ENCODE results near the gene PTPRK. TPM values are rescaled to one million over a fixed set of nuclear protein-coding genes. Genes with fewer than 3 reads are reported as not detected.

Gene PTPRK
- total RNA-seq, 2 donors from 2014 or later, result 33.7 to 36.0 TPM

DNA sequence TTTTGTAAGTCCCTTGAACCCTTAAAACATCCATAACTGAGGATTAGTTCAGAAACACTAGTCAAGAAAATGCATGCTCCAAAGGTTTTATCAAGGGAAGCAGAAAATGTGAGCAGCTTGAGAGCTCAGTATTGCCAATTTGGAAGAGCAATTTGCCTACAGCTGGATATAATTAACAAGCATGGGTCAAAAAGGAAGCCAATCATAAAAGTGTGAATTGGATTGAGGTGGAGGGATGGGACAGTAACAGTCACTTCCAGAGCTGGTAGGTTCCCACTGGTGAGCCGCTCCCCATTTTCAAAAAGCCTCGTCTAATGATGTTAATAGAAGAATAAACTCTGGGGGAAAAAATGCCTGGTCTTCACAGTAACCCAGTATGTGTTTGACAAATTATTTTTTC, 5.0 kb upstream of the PTPRK start:
- Histone ChIP-seq H3K27me3 (replicated peaks; ENCODE audit: insufficient read depth) (no peaks in the 10 kb centered on the region), H3K4me3 (no peak overlapping the region), H3K9me3 (no peaks in the 10 kb centered on the region), H3K27ac (no peak overlapping the region), H3K4me1 (ENCODE audit: control insufficient read depth in 1 of 2, low read depth in 2 of 2) (peaks cover 0 to 7% of the 10 kb centered on the region in 2 donors), H3K36me3 (no peaks in the 10 kb centered on the region)
- DNase-seq (ENCODE audit: low spot score) (no peak), ATAC-seq (ENCODE audit: insufficient number of reproducible peaks, low FRiP score, low read depth) (no peak)
- TF ChIP-seq, protein P1, sequence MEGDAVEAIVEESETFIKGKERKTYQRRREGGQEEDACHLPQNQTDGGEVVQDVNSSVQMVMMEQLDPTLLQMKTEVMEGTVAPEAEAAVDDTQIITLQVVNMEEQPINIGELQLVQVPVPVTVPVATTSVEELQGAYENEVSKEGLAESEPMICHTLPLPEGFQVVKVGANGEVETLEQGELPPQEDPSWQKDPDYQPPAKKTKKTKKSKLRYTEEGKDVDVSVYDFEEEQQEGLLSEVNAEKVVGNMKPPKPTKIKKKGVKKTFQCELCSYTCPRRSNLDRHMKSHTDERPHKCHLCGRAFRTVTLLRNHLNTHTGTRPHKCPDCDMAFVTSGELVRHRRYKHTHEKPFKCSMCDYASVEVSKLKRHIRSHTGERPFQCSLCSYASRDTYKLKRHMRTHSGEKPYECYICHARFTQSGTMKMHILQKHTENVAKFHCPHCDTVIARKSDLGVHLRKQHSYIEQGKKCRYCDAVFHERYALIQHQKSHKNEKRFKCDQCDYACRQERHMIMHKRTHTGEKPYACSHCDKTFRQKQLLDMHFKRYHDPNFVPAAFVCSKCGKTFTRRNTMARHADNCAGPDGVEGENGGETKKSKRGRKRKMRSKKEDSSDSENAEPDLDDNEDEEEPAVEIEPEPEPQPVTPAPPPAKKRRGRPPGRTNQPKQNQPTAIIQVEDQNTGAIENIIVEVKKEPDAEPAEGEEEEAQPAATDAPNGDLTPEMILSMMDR (IDR thresholded peaks at IDR 0.05), result no peak

DNA sequence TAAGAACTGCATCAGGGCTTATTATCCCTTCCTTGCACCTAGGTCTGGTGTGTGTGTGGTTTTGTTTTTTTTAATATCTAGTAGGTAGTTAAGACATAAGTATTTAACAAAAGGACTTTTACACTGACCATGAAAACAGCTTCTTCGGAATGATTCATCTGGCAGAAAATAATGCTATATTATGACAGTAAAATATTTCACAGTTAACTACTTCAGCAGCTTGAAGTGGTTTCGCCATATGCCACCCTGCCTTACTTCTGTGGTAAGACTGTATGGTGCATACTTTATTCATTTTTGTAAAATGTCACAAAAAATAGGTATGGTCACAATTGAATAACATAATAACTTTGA, 858 bp upstream of the PTPRK start:
- no peaks in the 10 kb centered on the region for H3K9me3 ChIP-seq
- no peaks in the 10 kb centered on the region for H3K36me3 ChIP-seq
- no peaks in the 10 kb centered on the region for H3K27me3 ChIP-seq (replicated peaks; ENCODE audit: insufficient read depth)
- DNase-seq (ENCODE audit: low spot score) (no peak), ATAC-seq (ENCODE audit: insufficient number of reproducible peaks, low FRiP score, low read depth) (no peak)
- H3K4me3 ChIP-seq, result peak overlapping the region; percentile 88
- TF ChIP-seq, protein P1 (IDR thresholded peaks at IDR 0.05), result no peak
- H3K27ac ChIP-seq, result peak overlapping the region; percentile 92 to 95
- peaks cover 7 to 33% of the 10 kb centered on the region in 2 donors for H3K4me1 ChIP-seq (ENCODE audit: control insufficient read depth in 1 of 2, low read depth in 2 of 2)

DNA sequence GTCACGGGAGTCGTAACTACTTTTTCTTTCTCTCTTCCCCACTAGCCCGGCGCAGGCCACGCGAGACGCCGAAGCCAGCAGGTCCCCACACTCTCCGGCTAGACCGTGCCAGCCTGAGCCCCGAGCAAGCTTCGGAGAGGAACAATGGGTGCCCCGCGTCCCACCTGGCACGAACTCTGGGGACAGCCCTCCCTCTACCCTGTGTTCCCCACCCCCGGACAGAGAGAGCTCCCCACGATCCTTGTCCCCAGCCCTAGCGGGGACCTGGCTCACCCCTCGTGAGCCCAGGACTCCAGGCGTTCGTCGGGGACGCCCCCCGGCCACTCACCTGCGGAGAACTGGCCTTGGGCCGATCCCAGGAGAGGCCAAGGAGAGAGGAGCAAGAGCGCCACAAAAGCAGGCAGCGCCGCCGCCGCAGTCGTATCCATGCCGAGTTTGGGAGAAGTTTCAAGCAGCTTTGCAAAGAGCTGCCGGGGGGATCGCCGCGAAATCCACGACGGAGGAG, 416 bp downstream of the PTPRK start:
- Histone ChIP-seq H3K4me1 (ENCODE audit: control insufficient read depth in 1 of 2, low read depth in 2 of 2) (peaks cover 11 to 46% of the 10 kb centered on the region in 2 donors), H3K36me3 (no peaks in the 10 kb centered on the region), H3K27ac (peak overlapping the region; percentile 92 to 95), H3K4me3 (peak overlapping the region; percentile 88), H3K27me3 (replicated peaks; ENCODE audit: insufficient read depth) (no peaks in the 10 kb centered on the region), H3K9me3 (no peaks in the 10 kb centered on the region)
- TF ChIP-seq, protein P1 (IDR thresholded peaks at IDR 0.05), result no peak
- DNase-seq (ENCODE audit: low spot score) (peak; percentile 4), ATAC-seq (ENCODE audit: insufficient number of reproducible peaks, low FRiP score, low read depth) (peak; percentile 18)

DNA sequence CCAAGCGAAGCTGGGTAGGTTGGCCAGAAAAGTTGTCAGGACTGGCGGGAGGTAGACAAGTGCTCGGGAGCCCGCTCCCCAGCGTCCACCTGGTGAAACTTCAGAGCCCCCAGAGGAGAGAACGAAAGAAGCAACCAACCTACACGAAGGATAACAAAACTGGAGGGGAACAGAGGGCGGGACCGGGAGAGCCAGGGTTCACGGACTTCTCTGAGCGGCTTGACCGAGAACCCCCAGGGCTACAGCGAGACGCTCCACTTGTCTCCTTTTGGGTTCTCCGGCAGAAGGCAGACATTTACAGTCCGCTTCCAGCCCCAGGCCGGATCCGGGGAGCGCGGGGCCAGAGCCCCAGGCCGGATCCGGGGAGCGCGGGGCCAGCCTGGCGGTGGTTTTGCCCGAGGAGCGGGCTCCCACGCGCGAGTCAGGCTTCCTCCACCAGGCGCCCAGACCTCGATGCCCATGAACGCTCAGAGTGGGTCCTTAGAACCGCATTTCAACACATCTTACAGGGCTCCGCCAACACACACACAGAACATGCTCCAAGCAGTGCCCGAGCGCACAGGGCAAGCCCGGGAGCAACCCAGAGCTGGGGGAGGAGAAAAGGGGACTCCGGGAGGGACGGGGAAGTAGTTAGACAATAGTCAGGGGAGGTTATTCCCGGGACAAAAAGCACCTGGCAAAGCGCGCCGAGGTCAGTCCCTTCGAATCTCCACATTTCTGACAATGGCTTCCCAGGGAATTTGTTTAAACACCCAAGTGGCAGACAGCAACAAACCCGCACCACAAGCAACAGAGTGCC, 1.1 kb downstream of the PTPRK start:
- Histone ChIP-seq H3K4me3 (peak overlapping the region; percentile 88), H3K27me3 (replicated peaks; ENCODE audit: insufficient read depth) (no peaks in the 10 kb centered on the region), H3K9me3 (no peaks in the 10 kb centered on the region), H3K36me3 (no peaks in the 10 kb centered on the region), H3K27ac (peak overlapping the region; percentile 92 to 95), H3K4me1 (ENCODE audit: control insufficient read depth in 1 of 2, low read depth in 2 of 2) (peaks cover 11 to 46% of the 10 kb centered on the region in 2 donors)
- TF ChIP-seq, protein P1 (IDR thresholded peaks at IDR 0.05), result peak; percentile 27
- DNase-seq (ENCODE audit: low spot score), result no peak
- ATAC-seq (ENCODE audit: insufficient number of reproducible peaks, low FRiP score, low read depth), result peak; percentile 47

DNA sequence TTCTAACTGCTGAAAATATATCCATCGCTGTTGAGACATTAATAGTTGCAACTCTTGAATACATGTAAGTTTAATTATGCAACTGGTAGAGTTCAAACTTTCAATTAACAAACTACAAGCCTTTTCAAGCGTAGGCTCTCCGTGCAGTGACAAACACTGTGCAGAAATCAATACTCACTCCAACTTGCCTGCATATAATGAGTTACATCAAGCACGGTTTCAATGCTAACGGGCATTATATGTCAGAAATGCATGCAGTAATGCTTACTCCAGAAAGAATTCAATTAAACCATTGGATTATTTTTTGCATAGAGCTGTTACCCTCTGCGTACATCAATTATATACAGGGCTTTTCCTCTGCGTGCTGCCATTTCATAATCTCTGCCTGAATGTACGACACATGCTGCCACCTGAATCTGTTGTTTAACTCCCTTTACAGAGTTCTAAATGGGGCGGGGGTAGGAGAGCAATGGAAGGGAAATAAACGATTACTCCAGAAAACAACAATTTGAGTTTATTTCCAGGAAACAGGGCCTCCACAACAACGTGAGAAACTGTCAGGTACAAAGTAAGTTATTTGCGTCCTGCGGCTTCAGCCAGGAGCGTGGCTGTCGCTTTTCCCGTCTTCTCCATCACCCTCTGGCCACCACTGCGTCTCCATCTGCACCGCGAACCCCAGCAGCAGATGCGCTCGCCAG, 1.8 kb downstream of the PTPRK start:
- DNase-seq (ENCODE audit: low spot score), result no peak
- TF ChIP-seq, protein P1 (IDR thresholded peaks at IDR 0.05), result no peak
- H3K9me3 ChIP-seq, result no peaks in the 10 kb centered on the region
- no peaks in the 10 kb centered on the region for H3K36me3 ChIP-seq
- H3K27ac ChIP-seq, result peak overlapping the region; percentile 92 to 95
- H3K4me1 ChIP-seq (ENCODE audit: control insufficient read depth in 1 of 2, low read depth in 2 of 2), result peaks cover 11 to 46% of the 10 kb centered on the region in 2 donors
- no peaks in the 10 kb centered on the region for H3K27me3 ChIP-seq (replicated peaks; ENCODE audit: insufficient read depth)
- no peak for ATAC-seq (ENCODE audit: insufficient number of reproducible peaks, low FRiP score, low read depth)
- H3K4me3 ChIP-seq, result peak overlapping the region; percentile 88

Data from thoracic aorta (tissue), 2 donors.